Superior temporal gyrus (tissue), 1 donor: ENCODE results near the gene EGFR.
A peak's percentile ranks its signal among the peaks of the same experiment; 100 is the strongest.

Experiments
- DNase-seq: peaks from one replicate; pipeline ENCODE4 v3.0.0-alpha.2; 2016; ENCODE audit errors: extremely low spot score

The EGFR gene

GRCh38 chr7:55036950-55037736, 18.3 kb downstream of the EGFR start:
- no peak for DNase-seq

GRCh38 chr7:55043691-55044370, 25.0 kb downstream of the EGFR start:
- DNase-seq = no peak

GRCh38 chr7:55044371-55044717, 25.5 kb downstream of the EGFR start:
- DNase-seq = no peak

DNA sequence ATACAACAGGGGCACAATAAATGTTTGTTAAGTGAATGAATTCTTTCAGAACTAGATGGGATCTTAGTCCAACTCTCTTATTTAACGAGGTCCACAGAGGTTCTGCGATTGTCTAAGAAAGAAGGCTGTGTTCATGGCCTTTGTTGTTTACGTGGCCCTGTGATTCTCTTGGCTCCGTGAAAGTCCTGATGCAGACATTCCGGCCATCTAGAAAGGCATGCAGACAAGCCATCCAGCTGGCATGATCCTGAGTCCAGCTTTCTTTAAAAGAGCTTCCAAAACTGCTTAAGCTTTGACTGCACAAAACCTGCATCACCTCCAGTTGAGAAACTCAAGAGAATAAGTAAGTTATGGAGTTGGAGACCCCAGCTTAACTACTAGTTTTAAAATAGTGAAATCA, 26.0 kb downstream of the EGFR start:
- no peak for DNase-seq

DNA sequence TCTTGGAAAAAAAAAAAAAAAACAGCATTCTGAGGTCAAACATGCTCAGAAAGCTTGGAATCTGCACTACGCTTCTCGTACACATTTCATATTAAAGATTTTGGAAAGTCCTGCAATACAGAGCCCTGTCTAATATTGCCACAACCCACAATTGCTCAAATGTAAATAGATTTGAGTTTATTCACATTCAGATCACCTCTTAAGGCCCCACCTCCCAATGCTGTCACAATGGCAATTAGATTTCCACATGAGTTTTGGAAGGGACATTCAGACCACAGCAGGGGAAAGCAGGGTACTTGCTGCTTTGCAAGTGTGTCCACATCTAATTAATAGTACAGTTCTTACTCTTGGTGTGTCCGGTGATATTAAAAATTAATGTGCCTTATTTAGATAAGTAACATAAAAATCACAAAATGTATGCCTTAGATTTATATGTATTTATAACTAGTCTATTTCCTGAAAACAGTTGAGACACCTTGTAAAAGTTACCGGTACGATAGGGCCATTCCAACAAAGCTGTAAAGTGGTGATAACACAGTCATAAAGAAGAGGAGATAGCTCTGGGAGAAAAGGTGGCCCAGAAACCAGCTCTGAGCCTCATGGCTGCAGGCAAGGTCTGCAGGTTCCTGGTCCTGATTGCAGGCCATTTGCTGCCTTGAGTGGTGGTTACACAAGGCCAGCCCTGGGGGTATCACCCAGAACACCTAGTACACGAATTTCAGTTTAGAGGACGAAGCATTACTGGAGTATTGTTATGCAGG, 27.9 kb downstream of the EGFR start:
- no peak for DNase-seq

GRCh38 chr7:55048221-55048859, 29.5 kb downstream of the EGFR start:
- no peak for DNase-seq

- DNase-seq = peak; percentile 77
Observed at GRCh38 chr7:55050281-55050680, 31.5 kb downstream of the EGFR start.

DNA sequence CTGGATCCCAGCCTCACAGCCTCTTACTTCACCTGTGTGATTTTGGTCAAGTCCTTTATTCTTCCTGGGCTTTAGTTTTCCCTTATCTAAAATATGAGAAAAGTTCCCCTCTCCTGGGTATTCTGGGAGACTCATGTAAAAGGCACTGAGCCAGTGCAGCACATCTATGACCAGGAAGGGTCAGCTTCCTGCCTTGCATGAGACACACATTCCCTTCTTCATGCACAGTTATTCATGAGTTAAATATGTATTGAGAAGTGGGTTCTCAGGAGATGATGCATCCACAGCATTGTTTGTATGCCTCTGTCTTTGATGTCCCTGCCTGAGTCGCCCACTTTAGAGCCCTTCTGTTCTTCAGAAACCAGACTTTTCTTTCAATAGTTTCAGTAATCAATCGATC, 33.3 kb downstream of the EGFR start:
- DNase-seq = no peak

DNA sequence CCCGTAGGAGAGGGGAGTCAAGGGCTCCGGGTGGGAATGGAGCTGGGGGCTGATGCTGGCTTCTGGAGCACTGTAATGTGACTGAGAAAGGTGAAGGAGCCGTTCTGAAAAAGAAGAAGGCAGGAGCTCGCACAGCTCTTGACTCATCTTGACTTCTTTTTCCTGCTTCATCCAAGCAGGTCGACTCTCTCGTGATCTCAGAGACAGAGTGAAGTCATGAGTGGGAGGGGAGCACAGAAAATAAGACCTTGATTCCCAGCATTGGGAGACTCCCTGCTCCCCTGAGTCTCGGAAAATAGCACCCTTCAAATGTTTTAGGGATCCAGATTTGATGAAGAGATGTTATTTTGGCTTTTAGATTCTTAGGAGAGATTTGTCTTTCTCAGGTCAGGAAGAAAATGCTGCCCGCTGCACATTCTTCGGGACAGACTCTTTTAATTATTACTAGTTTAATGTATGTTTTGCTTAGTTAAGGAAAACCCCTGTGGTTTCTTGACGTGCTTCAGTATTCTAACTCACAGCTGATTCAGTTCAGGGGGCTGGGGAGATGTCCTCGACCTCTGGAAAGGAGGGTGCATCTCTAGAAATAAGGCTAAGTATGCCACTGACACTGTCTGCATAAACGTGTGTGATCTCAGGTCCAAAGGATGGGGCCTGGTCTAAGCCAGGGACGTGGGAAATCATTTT, 34.1 kb downstream of the EGFR start:
- no peak for DNase-seq

- no peak for DNase-seq
Observed at GRCh38 chr7:55053651-55054571, 35.1 kb downstream of the EGFR start.

DNA sequence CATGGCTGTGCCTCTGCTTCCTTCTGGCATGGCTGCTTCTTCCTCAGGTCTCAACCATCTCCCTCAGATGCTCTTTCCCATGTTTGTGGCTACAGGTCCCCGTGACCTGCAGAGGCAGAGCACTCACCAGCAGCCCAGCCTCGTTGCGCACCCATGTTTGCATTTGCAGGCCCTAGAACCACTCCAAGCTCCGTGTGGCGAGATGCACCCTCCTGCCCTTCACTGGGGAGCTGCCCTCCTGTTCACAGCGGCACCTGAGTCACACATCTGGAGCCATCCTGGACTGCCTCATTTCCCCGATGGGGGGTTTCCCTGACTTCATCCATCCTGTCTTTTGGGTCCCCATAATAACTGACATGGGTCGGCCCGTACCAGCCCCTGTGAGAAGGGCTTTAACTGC, 35.9 kb downstream of the EGFR start:
- DNase-seq = no peak

GRCh38 chr7:55055479-55055878, 36.7 kb downstream of the EGFR start:
- DNase-seq = no peak

GRCh38 chr7:55056068-55056467, 37.3 kb downstream of the EGFR start:
- DNase-seq = no peak

DNA sequence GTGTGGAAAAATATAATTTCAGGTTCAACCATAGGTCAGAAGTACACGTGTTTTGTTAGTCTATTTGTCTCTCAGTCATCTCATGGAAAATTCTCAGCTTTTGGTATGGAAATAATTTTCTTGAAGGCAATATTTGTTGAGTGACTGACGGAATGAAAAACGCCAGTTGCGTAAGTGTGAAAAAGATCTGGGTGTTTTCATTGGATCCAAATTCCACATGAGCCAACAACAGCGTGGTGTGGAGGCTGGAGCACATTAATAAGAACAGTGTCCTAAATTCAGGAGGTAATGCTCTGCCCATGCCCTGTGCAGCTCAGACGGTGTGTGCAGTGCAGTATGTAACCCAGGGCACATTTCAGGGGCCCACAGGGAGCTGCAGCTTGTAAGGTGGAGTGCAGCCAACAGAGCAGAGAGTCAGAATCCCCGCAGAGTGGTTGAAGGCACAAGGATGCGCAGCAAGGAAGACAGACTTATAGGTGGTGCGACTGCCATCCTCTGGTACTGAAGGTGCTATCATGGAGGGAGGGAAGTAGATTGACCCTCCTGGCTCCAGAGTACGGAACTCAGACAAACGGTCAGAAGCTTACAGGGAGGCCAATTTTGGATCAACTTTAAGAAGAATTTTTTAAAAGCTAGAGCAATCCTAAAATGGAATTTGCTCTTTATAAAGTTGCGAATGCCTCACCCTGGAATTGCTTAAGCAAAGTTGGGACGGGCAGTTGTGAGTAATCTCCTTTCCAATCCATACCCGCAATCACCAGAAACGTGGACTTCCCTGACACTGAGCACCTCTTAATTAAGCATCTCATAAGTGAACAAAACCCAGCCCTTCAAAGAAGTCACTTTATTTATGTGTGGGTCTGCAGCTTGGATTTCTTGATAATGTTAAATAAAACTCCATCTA, 38.0 kb downstream of the EGFR start:
- no peak for DNase-seq

DNA sequence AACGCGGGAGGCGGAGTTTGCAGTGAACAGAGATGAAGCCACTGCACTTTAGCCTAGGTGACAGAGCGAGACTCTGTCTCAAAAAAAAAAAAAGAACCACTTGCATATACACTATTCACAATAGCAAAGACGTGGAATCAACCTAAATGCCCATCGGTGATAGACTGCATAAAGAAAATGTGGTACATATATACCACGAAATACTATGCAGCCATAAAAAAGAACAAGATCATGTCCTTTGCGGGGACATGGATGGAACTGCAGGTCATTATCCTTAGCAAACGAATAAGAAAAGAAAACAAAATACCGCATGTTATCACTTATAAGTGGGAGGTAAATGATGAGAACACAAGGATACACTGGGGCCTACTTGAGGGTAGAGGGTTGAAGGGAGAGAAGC, 39.5 kb downstream of the EGFR start:
- no peak for DNase-seq

- DNase-seq = no peak
Observed at GRCh38 chr7:55059021-55059420, 40.2 kb downstream of the EGFR start.

GRCh38 chr7:55060085-55060484, 41.3 kb downstream of the EGFR start:
- no peak for DNase-seq

GRCh38 chr7:55060636-55061022, 41.8 kb downstream of the EGFR start:
- no peak for DNase-seq

DNA sequence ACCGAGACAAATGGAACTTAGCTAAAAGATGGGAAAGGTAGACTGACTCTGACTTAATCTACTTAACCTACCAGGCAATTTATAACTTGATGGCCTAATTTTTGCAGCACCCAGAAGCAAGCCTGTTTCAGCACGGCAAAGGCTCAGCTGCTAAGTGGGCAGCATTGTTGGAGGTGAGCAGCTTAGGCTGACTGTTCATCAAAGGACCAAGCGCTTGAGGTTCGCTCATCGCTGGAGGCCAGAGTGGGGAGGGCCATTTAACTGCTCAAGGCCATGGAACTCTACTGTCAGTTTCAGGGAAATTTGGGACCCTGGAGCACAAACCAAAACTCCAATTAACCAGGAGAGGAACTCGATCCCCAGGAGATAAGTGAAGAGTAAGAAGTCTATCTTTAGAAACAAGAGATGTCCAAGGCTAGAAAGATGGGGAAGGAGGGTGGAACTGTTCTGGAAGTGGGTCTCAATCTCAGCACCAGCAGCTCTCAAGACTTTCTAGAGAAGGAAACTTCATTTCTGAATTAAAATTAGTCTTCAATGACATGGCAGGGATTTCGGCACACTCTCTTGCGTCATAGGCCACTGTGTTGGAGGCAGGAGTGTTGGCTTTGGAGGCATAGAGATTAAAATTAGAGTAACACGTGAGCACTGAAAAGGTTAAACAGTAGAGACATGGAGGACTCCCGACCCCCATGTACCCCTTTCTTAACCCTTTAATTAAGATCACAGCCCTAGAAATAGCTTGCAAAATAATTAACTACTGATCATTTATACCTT, 43.1 kb downstream of the EGFR start:
- DNase-seq = no peak
